Smooth muscle cell (in vitro differentiated cells): ENCODE measurements around the gene TSPAN17. TPM values are rescaled to one million over a fixed set of nuclear protein-coding genes. Genes with fewer than 3 reads are reported as not detected.

ENCODE experiments used
- DNase-seq: peaks from one replicate; lab custom pipeline; 2025; ENCODE audit not compliant: unreplicated experiment; lab: John Stamatoyannopoulos, UW
- H2AFZ ChIP-seq: fragments of 200-600 bp; sonication (generic); 2 replicates; pipeline ENCODE4 v1.6.0; 2016; ENCODE audit warnings: antibody characterized with exemption, low read depth, mild to moderate bottlenecking
- H3F3A ChIP-seq: fragments of 200-600 bp; sonication (generic); 2 replicates; pipeline ENCODE4 v1.6.0; 2017; ENCODE audit warnings: antibody characterized with exemption, low read depth
- H3K27ac ChIP-seq: fragments of 200-600 bp; sonication (generic); 2 replicates; pipeline ENCODE4 v1.5.1; 2016; ENCODE audit warnings: low read depth, mild to moderate bottlenecking
- H3K27me3 ChIP-seq: fragments of 200-600 bp; sonication (generic); 2 replicates; pipeline ENCODE4 v1.6.1; 2016; ENCODE audit warnings: low read depth, mild to moderate bottlenecking
- H3K36me3 ChIP-seq: fragments of 200-600 bp; sonication (generic); 2 replicates; pipeline ENCODE4 v1.5.1; 2016; ENCODE audit warnings: low read depth
- H3K4me1 ChIP-seq: fragments of 200-600 bp; sonication (generic); 2 replicates; pipeline ENCODE4 v1.5.1; 2016; ENCODE audit warnings: low read depth
- H3K4me2 ChIP-seq: fragments of 200-600 bp; sonication (generic); 2 replicates; pipeline ENCODE4 v1.6.0; 2016; ENCODE audit warnings: mild to moderate bottlenecking
- H3K4me3 ChIP-seq: fragments of 200-600 bp; sonication (generic); 2 replicates; pipeline ENCODE4 v1.5.1; 2016; ENCODE audit warnings: mild to moderate bottlenecking
- H3K79me2 ChIP-seq: fragments of 200-600 bp; sonication (generic); 2 replicates; pipeline ENCODE4 v1.6.0; 2016; ENCODE audit warnings: low read depth, mild to moderate bottlenecking
- H3K9ac ChIP-seq: fragments of 200-600 bp; sonication (generic); 2 replicates; pipeline ENCODE4 v1.6.0; 2016; ENCODE audit warnings: low read depth
- H3K9me3 ChIP-seq: fragments of 200-600 bp; sonication (generic); replicated peaks from 2 replicates; pipeline ENCODE4 v1.5.1; 2016; ENCODE audit warnings: low read depth
- H4K20me1 ChIP-seq: fragments of 200-600 bp; sonication (generic); 2 replicates; pipeline ENCODE4 v1.6.0; 2016; ENCODE audit warnings: low read depth
- WGBS: methylation state at CpG from one replicate; pipeline ENCODE4 v1.1.7; 2016; ENCODE audit warnings: low lambda C conversion rate; 5-methylcytosine and 5-hydroxymethylcytosine counted together
- polyA plus RNA-seq: library from polyadenylated mRNA; unstranded; fragments of >200 nt; fragmentation: Nextera tagmentation; extraction: Ambion mirVana; gene quantifications from 2 replicates; pipeline ENCODE4 v1.2.1, GENCODE V29; 2016
- total RNA-seq: library from RNA; depleted of rRNA; stranded (reverse); fragments of >200 nt; gene quantifications from 2 replicates; pipeline ENCODE4 v1.2.3, GENCODE V29; 2014
- TF ChIP-seq, protein P1 (sequence below): fragments of 200-600 bp; sonication (generic); IDR thresholded peaks from 2 replicates; pipeline ENCODE4 v1.5.1; 2017; ENCODE audit warnings: borderline replicate concordance, mild to moderate bottlenecking, antibody characterized with exemption; ENCODE audit not compliant: insufficient read depth, poor library complexity, severe bottlenecking

The TSPAN17 gene
- total and polyA plus RNA-seq, 2 experiments from 2014 or later: 29.7 to 31.0 TPM

DNA sequence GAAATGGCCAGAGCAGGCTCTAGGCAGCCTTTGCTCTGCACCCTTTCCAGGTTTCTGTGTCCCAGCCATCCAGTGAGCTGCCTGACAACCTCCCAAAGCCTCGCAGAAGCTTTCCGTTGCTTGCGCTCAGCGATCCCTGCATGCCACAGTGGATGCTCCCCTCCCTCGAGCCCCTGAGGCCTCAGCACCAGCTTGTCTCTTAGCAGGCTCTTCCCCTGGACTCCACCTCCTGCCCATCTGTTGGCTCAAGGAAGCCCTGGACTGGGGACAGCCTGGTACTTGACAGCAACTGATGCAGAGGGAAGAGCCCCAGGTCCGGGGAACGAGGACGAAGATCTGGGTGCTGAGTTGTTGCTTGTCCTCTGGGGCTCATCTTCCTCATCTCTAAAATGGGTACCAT, 23.2 kb downstream of the TSPAN17 start:
- Histone ChIP-seq H3K4me1 (no peaks in the 10 kb centered on the region), H3K4me2 (no peak overlapping the region), H3K9ac (no peak overlapping the region), H3F3A (no peaks in the 10 kb centered on the region), H3K79me2 (no peaks in the 10 kb centered on the region), H3K9me3 (no peaks in the 10 kb centered on the region), H3K36me3 (no peaks in the 10 kb centered on the region), H3K4me3 (no peak overlapping the region), H3K27me3 (peaks cover 24% of the 10 kb centered on the region), H4K20me1 (no peaks in the 10 kb centered on the region), H3K27ac (no peak overlapping the region), H2AFZ (no peak overlapping the region)
- TF ChIP-seq, protein P1, sequence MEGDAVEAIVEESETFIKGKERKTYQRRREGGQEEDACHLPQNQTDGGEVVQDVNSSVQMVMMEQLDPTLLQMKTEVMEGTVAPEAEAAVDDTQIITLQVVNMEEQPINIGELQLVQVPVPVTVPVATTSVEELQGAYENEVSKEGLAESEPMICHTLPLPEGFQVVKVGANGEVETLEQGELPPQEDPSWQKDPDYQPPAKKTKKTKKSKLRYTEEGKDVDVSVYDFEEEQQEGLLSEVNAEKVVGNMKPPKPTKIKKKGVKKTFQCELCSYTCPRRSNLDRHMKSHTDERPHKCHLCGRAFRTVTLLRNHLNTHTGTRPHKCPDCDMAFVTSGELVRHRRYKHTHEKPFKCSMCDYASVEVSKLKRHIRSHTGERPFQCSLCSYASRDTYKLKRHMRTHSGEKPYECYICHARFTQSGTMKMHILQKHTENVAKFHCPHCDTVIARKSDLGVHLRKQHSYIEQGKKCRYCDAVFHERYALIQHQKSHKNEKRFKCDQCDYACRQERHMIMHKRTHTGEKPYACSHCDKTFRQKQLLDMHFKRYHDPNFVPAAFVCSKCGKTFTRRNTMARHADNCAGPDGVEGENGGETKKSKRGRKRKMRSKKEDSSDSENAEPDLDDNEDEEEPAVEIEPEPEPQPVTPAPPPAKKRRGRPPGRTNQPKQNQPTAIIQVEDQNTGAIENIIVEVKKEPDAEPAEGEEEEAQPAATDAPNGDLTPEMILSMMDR: no peak
- no peak for DNase-seq
- WGBS: 89% methylated on average over 8 of the region's 8 CpGs

DNA sequence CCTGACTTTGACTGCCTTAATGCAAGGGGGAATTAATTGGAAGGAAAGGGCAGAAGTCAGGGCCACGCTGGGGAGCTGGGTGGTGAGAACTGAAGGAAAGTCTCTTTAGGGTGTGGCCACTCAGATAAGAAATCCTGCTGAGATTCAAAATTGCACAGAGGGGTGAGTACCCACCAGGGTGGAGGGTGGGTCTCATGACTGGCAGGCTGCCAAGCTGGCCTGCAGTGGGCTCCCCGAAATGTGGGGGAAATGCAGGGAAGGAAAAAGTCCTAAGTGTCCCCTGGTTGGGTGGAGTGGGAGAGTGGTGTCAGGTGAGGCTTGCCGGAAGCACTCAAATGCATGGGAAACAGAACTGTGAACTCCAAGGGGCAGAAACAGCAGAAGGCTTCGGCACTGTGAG, 24.1 kb downstream of the TSPAN17 start:
- 89% methylated on average over 4 of the region's 4 CpGs for whole genome bisulfite sequencing
- peaks cover 24% of the 10 kb centered on the region for H3K27me3 ChIP-seq

DNA sequence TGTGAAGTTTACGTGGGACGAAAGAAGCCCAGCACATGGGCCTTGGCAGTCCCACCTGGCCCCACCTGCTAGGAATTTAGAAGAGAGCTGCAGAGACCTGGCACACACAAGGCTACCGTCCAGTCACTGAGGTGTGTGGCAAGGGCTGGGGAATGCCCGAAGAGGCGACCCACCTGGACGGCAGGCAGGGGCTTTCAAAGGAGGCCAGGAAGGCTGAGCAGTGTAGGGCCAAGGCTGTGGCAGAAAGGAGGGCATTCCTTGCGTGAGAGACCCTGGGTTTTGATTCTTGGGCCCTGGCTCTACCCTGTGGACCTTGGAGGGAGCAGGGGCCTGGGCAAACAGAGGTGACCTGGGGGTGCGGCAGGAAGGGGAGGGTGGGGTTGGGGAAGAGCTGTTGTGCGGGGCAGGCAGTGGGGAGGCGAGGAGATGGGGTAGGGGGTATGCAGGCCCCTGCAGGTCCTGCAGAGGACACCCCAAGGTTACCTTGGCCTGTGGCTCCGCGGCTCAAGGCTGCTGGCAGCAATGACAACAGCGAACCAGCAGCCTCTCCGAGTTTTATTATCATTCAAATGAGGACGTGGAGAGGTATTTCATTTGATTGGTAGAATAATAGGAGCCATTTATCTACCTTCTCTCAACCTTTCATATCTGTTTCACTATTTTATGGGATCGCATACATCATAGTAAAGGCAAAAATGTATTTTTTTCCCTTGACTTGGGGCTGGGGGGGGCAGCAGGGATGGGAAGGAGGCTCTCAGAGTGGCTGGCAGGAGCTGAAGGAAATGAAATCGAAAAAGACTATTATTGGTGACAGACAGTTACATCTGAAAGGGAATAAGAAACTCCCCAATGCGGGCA, 24.8 kb downstream of the TSPAN17 start:
- 68% methylated on average over 13 of the region's 18 CpGs for WGBS
- Histone ChIP-seq H3K4me3 (no peak overlapping the region), H3K4me2 (no peak overlapping the region), H3K4me1 (no peaks in the 10 kb centered on the region), H3K27ac (no peak overlapping the region), H3F3A (no peaks in the 10 kb centered on the region), H3K9ac (no peak overlapping the region), H3K36me3 (no peaks in the 10 kb centered on the region), H3K79me2 (no peaks in the 10 kb centered on the region), H2AFZ (no peak overlapping the region), H3K9me3 (no peaks in the 10 kb centered on the region), H3K27me3 (peaks cover 24% of the 10 kb centered on the region), H4K20me1 (no peaks in the 10 kb centered on the region)
- no peak for DNase-seq
- TF ChIP-seq, protein P1: no peak

More for the DNA sequence above, 24.1 kb downstream of the TSPAN17 start:
- H3K36me3 ChIP-seq: no peaks in the 10 kb centered on the region
- no peak overlapping the region for H3K4me2 ChIP-seq
- TF ChIP-seq, protein P1: no peak
- H2AFZ ChIP-seq: no peak overlapping the region
- no peaks in the 10 kb centered on the region for H3K9me3 ChIP-seq
- H3K79me2 ChIP-seq: no peaks in the 10 kb centered on the region
- H4K20me1 ChIP-seq: no peaks in the 10 kb centered on the region
- DNase-seq: no peak
- H3K9ac ChIP-seq: no peak overlapping the region
- H3K4me3 ChIP-seq: no peak overlapping the region
- no peaks in the 10 kb centered on the region for H3K4me1 ChIP-seq
- H3F3A ChIP-seq: no peaks in the 10 kb centered on the region
- no peak overlapping the region for H3K27ac ChIP-seq
